22Rv1 (cell line): Measurements from ENCODE around the gene SBK2.

Experiments used
- ZFX ChIP-seq: fragments of 450-650 bp; IDR thresholded peaks from 2 replicates; pipeline ENCODE4 v1.6.1; 2017; ENCODE audit warnings: antibody characterized with exemption, borderline replicate concordance
- TF ChIP-seq, protein P1 (sequence below): fragments of 450-650 bp; IDR thresholded peaks from 2 replicates; pipeline ENCODE4 v1.5.1; 2017; ENCODE audit warnings: mild to moderate bottlenecking

- TF ChIP-seq, protein P1, sequence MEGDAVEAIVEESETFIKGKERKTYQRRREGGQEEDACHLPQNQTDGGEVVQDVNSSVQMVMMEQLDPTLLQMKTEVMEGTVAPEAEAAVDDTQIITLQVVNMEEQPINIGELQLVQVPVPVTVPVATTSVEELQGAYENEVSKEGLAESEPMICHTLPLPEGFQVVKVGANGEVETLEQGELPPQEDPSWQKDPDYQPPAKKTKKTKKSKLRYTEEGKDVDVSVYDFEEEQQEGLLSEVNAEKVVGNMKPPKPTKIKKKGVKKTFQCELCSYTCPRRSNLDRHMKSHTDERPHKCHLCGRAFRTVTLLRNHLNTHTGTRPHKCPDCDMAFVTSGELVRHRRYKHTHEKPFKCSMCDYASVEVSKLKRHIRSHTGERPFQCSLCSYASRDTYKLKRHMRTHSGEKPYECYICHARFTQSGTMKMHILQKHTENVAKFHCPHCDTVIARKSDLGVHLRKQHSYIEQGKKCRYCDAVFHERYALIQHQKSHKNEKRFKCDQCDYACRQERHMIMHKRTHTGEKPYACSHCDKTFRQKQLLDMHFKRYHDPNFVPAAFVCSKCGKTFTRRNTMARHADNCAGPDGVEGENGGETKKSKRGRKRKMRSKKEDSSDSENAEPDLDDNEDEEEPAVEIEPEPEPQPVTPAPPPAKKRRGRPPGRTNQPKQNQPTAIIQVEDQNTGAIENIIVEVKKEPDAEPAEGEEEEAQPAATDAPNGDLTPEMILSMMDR, result no peak
- no peak for TF ChIP-seq ZFX
Observed at GRCh38 chr19:55559684-55560083, 22.8 kb upstream of the SBK2 start.
